ENCODE measurements around the gene SLC39A10.

GRCh38 chr2:195682077-195682476 lies 25.1 kb downstream of the SLC39A10 start:
- TF ChIP-seq CTCF (IDR thresholded peaks at IDR 0.05; ENCODE audit: low read depth, low read length): no peak
- no peak for TF ChIP-seq EZH2phosphoT487 (IDR thresholded peaks at IDR 0.05; ENCODE audit: low read depth)

All from OCI-LY3 (cell line).